Esophagus squamous epithelium (tissue), 4 donors: Measurements from ENCODE around the gene MLPH.

ENCODE experiments used
- POLR2A ChIP-seq, 4 donors: fragments of 450-650 bp; IDR thresholded peaks; one replicate each; pipeline ENCODE4 v1.6.1; 2017; ENCODE audit warnings: antibody characterized with exemption in 4 of 4, mild to moderate bottlenecking in 4 of 4, moderate library complexity in 3 of 4
- TF ChIP-seq, protein P1 (sequence below), 6 experiments: fragments of 450-650 bp in 4 of 6; fragments of 200-600 bp in 2 of 6; sonication (generic) in 2 of 6; IDR thresholded peaks; one replicate each; pipeline ENCODE4 v1.5.1; 2016 to 2019; ENCODE audit warnings: antibody characterized with exemption in 6 of 6, mild to moderate bottlenecking in 4 of 6, moderate library complexity in 4 of 6

DNA sequence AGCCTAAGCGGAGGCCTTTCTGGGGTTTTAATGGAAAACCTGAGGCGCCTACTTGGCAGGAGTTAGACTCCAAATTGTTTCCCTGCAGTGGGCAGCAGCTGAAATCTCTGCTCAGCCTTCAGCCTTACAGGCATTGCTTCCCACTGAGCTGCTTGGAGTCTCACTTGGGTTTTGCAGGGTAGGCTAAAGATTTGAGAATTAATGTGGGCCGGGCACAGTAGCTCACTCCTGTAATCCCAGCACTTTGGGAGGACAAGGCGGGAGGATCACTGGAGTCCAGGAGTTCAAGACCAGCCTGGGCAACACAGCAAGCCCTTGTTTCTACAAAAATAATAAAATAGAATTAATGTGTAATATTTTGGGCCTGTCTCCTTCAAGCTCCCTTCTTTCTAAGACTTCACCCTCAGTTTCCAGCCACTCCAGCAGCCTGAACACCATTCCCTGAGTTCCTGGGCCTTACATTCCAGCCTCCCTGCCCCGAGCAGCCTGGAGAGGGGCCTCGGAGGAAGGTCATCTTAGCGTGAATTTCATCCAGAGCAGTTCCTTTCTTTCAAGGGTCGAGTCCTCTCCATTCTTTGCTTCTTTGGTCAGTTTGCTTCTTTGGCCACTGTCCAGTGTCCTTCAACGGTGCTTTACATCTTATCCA lies 112.5 kb downstream of the MLPH start:
- TF ChIP-seq, protein P1, sequence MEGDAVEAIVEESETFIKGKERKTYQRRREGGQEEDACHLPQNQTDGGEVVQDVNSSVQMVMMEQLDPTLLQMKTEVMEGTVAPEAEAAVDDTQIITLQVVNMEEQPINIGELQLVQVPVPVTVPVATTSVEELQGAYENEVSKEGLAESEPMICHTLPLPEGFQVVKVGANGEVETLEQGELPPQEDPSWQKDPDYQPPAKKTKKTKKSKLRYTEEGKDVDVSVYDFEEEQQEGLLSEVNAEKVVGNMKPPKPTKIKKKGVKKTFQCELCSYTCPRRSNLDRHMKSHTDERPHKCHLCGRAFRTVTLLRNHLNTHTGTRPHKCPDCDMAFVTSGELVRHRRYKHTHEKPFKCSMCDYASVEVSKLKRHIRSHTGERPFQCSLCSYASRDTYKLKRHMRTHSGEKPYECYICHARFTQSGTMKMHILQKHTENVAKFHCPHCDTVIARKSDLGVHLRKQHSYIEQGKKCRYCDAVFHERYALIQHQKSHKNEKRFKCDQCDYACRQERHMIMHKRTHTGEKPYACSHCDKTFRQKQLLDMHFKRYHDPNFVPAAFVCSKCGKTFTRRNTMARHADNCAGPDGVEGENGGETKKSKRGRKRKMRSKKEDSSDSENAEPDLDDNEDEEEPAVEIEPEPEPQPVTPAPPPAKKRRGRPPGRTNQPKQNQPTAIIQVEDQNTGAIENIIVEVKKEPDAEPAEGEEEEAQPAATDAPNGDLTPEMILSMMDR (IDR thresholded peaks at IDR 0.05) = no peak
- TF ChIP-seq POLR2A (IDR thresholded peaks at IDR 0.05) = no peak
